ENCODE results near the gene SPESP1. TPM values are rescaled to one million over a fixed set of nuclear protein-coding genes. Genes with fewer than 3 reads are reported as not detected.
A peak's percentile ranks its signal among the peaks of the same experiment; 100 is the strongest.

SPESP1 gene
- polyA plus RNA-seq, 2 of the 4 experiments (the other 2 are of a cell fraction), result not detected

- ATAC-seq (0 out of 6 replicates have a peak, but pooled peaks of 1 of the 2 experiments have one; percentile 30), DNase-seq (ENCODE audit: low read depth in 1 of 2, low spot score in 1 of 2) (no peak), FAIRE-seq (no peak)
- no peak overlapping the region for H3K4me2 ChIP-seq
- no peaks in the 10 kb centered on the region for H3K9me3 ChIP-seq
- H3K4me1 ChIP-seq, result no peaks in the 10 kb centered on the region
- no peak overlapping the region for H3K4me3 ChIP-seq
- POLR2A ChIA-PET, result interaction anchor here (1.3 kb wide), 1 partner anchor 31 kb away, joined by 3 read pairs; no protein-coding TSS in a partner anchor
- TF ChIP-seq SMC3 (IDR thresholded peaks at IDR 0.05) (no peak), MAZ (IDR thresholded peaks at IDR 0.05; ENCODE audit: borderline replicate concordance, low read depth, low read length) (no peak), BHLHE40 (IDR thresholded peaks at IDR 0.05; ENCODE audit: low read depth, low read length) (no peak), MAX (IDR thresholded peaks at IDR 0.05) (no peak), ZNF302 (CRISPR knock-in tag; IDR thresholded peaks at IDR 0.05) (no peak), RCOR1 (IDR thresholded peaks at IDR 0.05; ENCODE audit: low read depth, low read length) (no peak), FOSB (CRISPR knock-in tag; IDR thresholded peaks at IDR 0.05) (no peak), ZSCAN20 (CRISPR knock-in tag; IDR thresholded peaks at IDR 0.05) (no peak), CBX2 (IDR thresholded peaks at IDR 0.05; ENCODE audit: borderline replicate concordance, low read depth) (no peak), CTCF (IDR thresholded peaks at IDR 0.05) (no peak), ATOH8 (CRISPR knock-in tag; IDR thresholded peaks at IDR 0.05; ENCODE audit: low read depth) (no peak), NR3C1 (IDR thresholded peaks at IDR 0.05) (no peak), MAFK (IDR thresholded peaks at IDR 0.05; ENCODE audit: partially characterized antibody) (no peak), JUN (IDR thresholded peaks at IDR 0.05) (no peak)
- 3% methylated on average over 1 of the region's 1 CpG for WGBS (ENCODE audit: missing lambda C conversion rate)
- CTCF ChIA-PET, result interaction anchor here (1.0 to 4.5 kb wide), 5 partner anchors 11 to 159 kb away, joined by 3 to 32 read pairs (median 3); no protein-coding TSS in a partner anchor
- H3K27ac ChIP-seq, result no peak overlapping the region
Measured at GRCh38 chr15:68894208-68894607, 36.1 kb upstream of the SPESP1 start.

GRCh38 chr15:68896178-68896577, 34.1 kb upstream of the SPESP1 start:
- Histone ChIP-seq H3K4me2 (no peak overlapping the region), H3K4me1 (no peaks in the 10 kb centered on the region), H3K4me3 (no peak overlapping the region), H3K27ac (no peak overlapping the region), H3K9me3 (no peaks in the 10 kb centered on the region)
- DNase-seq (ENCODE audit: low read depth in 1 of 2, low spot score in 1 of 2), result no peak
- no peak for ATAC-seq
- ChIA-PET POLR2A (no interaction called here), CTCF (interaction anchor here (1.0 to 4.5 kb wide), 5 partner anchors 9 to 29 kb away, joined by 3 to 32 read pairs (median 4); no protein-coding TSS in a partner anchor)
- TF ChIP-seq ATOH8 (CRISPR knock-in tag; IDR thresholded peaks at IDR 0.05; ENCODE audit: low read depth) (no peak), CHD2 (IDR thresholded peaks at IDR 0.05; ENCODE audit: low read length, partially characterized antibody) (no peak), HOXB5 (CRISPR knock-in tag; IDR thresholded peaks at IDR 0.05) (no peak), TFCP2L1 (CRISPR knock-in tag; IDR thresholded peaks at IDR 0.05) (no peak), ESRRA (IDR thresholded peaks at IDR 0.05; ENCODE audit: borderline replicate concordance, low read length) (no peak), TP53 (CRISPR knock-in tag; IDR thresholded peaks at IDR 0.05) (no peak), SREBF2 (IDR thresholded peaks at IDR 0.05) (no peak), RFX5 (IDR thresholded peaks at IDR 0.05) (no peak), NR3C1 (IDR thresholded peaks at IDR 0.05) (no peak), ZSCAN20 (CRISPR knock-in tag; IDR thresholded peaks at IDR 0.05) (no peak), NPAS2 (CRISPR knock-in tag; IDR thresholded peaks at IDR 0.05; ENCODE audit: borderline replicate concordance) (no peak), HEYL (CRISPR knock-in tag; IDR thresholded peaks at IDR 0.05) (no peak)
- no peak for FAIRE-seq

Measured in A549 (cell line).